H9 (cell line): Measurements from ENCODE around the gene BACH2. TPM values are rescaled to one million over a fixed set of nuclear protein-coding genes. Genes with fewer than 3 reads are reported as not detected.

Experiments used
- DNase-seq: peaks from one replicate; pipeline ENCODE4 v3.0.0-alpha.2; 2017
- H2AFZ ChIP-seq: one replicate; pipeline ENCODE4 v1.6.1; 2013; ENCODE audit warnings: mild to moderate bottlenecking, low read length, control low read depth, moderate library complexity
- H2AK5ac ChIP-seq: 2 replicates; pipeline ENCODE4 v1.6.1; 2013; ENCODE audit warnings: low read length, control low read depth, mixed read lengths; ENCODE audit not compliant: insufficient read length
- H2BK120ac ChIP-seq: one replicate; pipeline ENCODE4 v1.6.1; 2013; ENCODE audit warnings: low read depth, mild to moderate bottlenecking, low read length, control low read depth, inconsistent platforms; ENCODE audit not compliant: poor library complexity, severe bottlenecking
- H2BK12ac ChIP-seq: 2 replicates; pipeline ENCODE4 v1.6.1; 2013; ENCODE audit warnings: low read length, control low read depth, mixed read lengths, low read depth; ENCODE audit not compliant: insufficient read length
- H2BK15ac ChIP-seq: 2 replicates; pipeline ENCODE4 v1.6.1; 2013; ENCODE audit warnings: low read depth, low read length, control low read depth
- H2BK20ac ChIP-seq: one replicate; pipeline ENCODE4 v1.6.1; 2013; ENCODE audit warnings: low read depth, mild to moderate bottlenecking, low read length, control low read depth, inconsistent platforms; ENCODE audit not compliant: poor library complexity, severe bottlenecking
- H2BK5ac ChIP-seq: 2 replicates; pipeline ENCODE4 v1.6.1; 2013; ENCODE audit warnings: low read length, control low read depth, mixed read lengths; ENCODE audit not compliant: insufficient read length
- H3K14ac ChIP-seq: 2 replicates; pipeline ENCODE4 v1.6.1; 2013; ENCODE audit warnings: low read length, control low read depth; ENCODE audit not compliant: insufficient read depth
- H3K18ac ChIP-seq: 2 replicates; pipeline ENCODE4 v1.6.1; 2013; ENCODE audit warnings: low read depth, mild to moderate bottlenecking, mixed read lengths, low read length, control low read depth; ENCODE audit not compliant: insufficient read length
- H3K23ac ChIP-seq: 2 replicates; pipeline ENCODE4 v1.6.1; 2013; ENCODE audit warnings: low read length, control low read depth, mixed read lengths, low read depth; ENCODE audit not compliant: insufficient read length
- H3K23me2 ChIP-seq: 2 replicates; pipeline ENCODE4 v1.6.1; 2013; ENCODE audit warnings: low read depth, mild to moderate bottlenecking, mixed read lengths, low read length, control low read depth; ENCODE audit not compliant: insufficient read length, poor library complexity, severe bottlenecking
- H3K27ac ChIP-seq: 2 replicates; pipeline ENCODE4 v1.5.1; 2013; ENCODE audit warnings: low read length, control low read depth, mixed read lengths, low read depth; ENCODE audit not compliant: insufficient read length
- H3K27me3 ChIP-seq: 2 replicates; pipeline ENCODE4 v1.6.1; 2013; ENCODE audit warnings: low read length, control low read depth, inconsistent platforms; ENCODE audit not compliant: insufficient read depth
- H3K4ac ChIP-seq: 2 replicates; pipeline ENCODE4 v1.6.1; 2013; ENCODE audit warnings: low read depth, mild to moderate bottlenecking, control low read depth, inconsistent platforms, low read length, moderate library complexity
- H3K4me1 ChIP-seq: 2 replicates; pipeline ENCODE4 v1.6.1; 2013; ENCODE audit warnings: low read length, control low read depth, inconsistent platforms; ENCODE audit not compliant: insufficient read depth
- H3K4me2 ChIP-seq: 2 replicates; pipeline ENCODE4 v1.6.1; 2013; ENCODE audit warnings: low read length, control low read depth, mixed read lengths; ENCODE audit not compliant: insufficient read length, insufficient read depth
- H3K56ac ChIP-seq: 2 replicates; pipeline ENCODE4 v1.6.1; 2013; ENCODE audit warnings: low read depth, mild to moderate bottlenecking, mixed read lengths, low read length, control low read depth; ENCODE audit not compliant: insufficient read length
- H3K79me1 ChIP-seq: 2 replicates; pipeline ENCODE4 v1.6.1; 2013; ENCODE audit warnings: low read depth, mild to moderate bottlenecking, moderate library complexity, low read length, control low read depth, inconsistent platforms; ENCODE audit not compliant: insufficient read depth, poor library complexity, severe bottlenecking
- H3K79me2 ChIP-seq: 2 replicates; pipeline ENCODE4 v1.6.1; 2013; ENCODE audit warnings: low read length, control low read depth, inconsistent platforms; ENCODE audit not compliant: insufficient read depth
- H3K9ac ChIP-seq: 2 replicates; pipeline ENCODE4 v1.6.1; 2013; ENCODE audit warnings: low read length, control low read depth, mixed read lengths; ENCODE audit not compliant: insufficient read length; ENCODE audit errors: extremely low read depth
- H3K9me3 ChIP-seq: one replicate; pipeline ENCODE4 v1.6.1; 2013; ENCODE audit warnings: low read depth, low read length, inconsistent platforms; ENCODE audit not compliant: control insufficient read depth
- H3T11ph ChIP-seq: one replicate; pipeline ENCODE4 v1.6.1; 2013; ENCODE audit warnings: mild to moderate bottlenecking, low read length, control low read depth, inconsistent platforms
- H4K20me1 ChIP-seq: one replicate; pipeline ENCODE4 v1.6.1; 2013; ENCODE audit not compliant: control insufficient read depth, insufficient read length, insufficient read depth
- H4K5ac ChIP-seq: 2 replicates; pipeline ENCODE4 v1.6.1; 2013; ENCODE audit warnings: low read depth, mild to moderate bottlenecking, mixed read lengths, low read length, control low read depth; ENCODE audit not compliant: insufficient read length
- H4K8ac ChIP-seq: replicated peaks from 2 replicates; pipeline ENCODE4 v1.6.1; 2013; ENCODE audit warnings: low read length, control low read depth, mixed read lengths, low read depth; ENCODE audit not compliant: insufficient read length
- H4K91ac ChIP-seq: 2 replicates; pipeline ENCODE4 v1.6.1; 2013; ENCODE audit warnings: low read depth, mild to moderate bottlenecking, moderate library complexity, mixed read lengths, low read length, control low read depth; ENCODE audit not compliant: insufficient read length
- H3K27ac Mint-ChIP-seq, 3 experiments: 2 replicates in 2 of 3; 3 replicates in 1 of 3; pipeline ENCODE4 v1.8.0; 2020 to 2021; ENCODE audit warnings: mixed read lengths in 3 of 3, mild to moderate bottlenecking in 1 of 3, moderate library complexity in 1 of 3
- H3K27me3 Mint-ChIP-seq: 2 replicates; pipeline ENCODE4 v1.8.0; 2021; ENCODE audit warnings: low read depth, mild to moderate bottlenecking, moderate library complexity, mixed read lengths
- H3K36me3 Mint-ChIP-seq, 3 experiments: 2 replicates in 2 of 3; 3 replicates in 1 of 3; pipeline ENCODE4 v1.8.0; 2020 to 2021; ENCODE audit warnings: low read depth in 3 of 3, mixed read lengths in 3 of 3; ENCODE audit not compliant: insufficient read depth in 1 of 3
- H3K4me1 Mint-ChIP-seq, 2 experiments: 2 replicates each; pipeline ENCODE4 v1.8.0; 2020; ENCODE audit warnings: mixed read lengths in 2 of 2
- H3K4me3 Mint-ChIP-seq, 2 experiments: 2 replicates in 1 of 2; 3 replicates in 1 of 2; pipeline ENCODE4 v1.8.0; 2020 to 2021; ENCODE audit warnings: mild to moderate bottlenecking in 2 of 2, mixed read lengths in 2 of 2, moderate library complexity in 1 of 2
- H3K9me3 Mint-ChIP-seq, 2 experiments: 2 replicates in 1 of 2; 3 replicates in 1 of 2; pipeline ENCODE4 v1.8.0; 2020; ENCODE audit warnings: mild to moderate bottlenecking in 2 of 2, mixed read lengths in 2 of 2, moderate library complexity in 1 of 2
- CTCF ChIP-seq: fragments of 200-600 bp; sonication (generic); conservative IDR thresholded peaks from 3 replicates; pipeline ENCODE4 v1.8.0; 2021; ENCODE audit warnings: antibody characterized with exemption, mild to moderate bottlenecking
- WGBS: extraction: QIAGEN DNeasy Blood & Tissue Kit; methylation state at CpG from one replicate; pipeline ENCODE4 v1.1.7; 2013; ENCODE audit warnings: missing lambda C conversion rate, low lambda C conversion rate, mixed read lengths; ENCODE audit not compliant: insufficient read length; ENCODE audit errors: extremely low coverage; 5-methylcytosine and 5-hydroxymethylcytosine counted together
- total RNA-seq: library from RNA; stranded (reverse); gene quantifications from 2 replicates; pipeline ENCODE4 v1.2.1, GENCODE V29; 2021

BACH2 gene
- total RNA-seq, 1 experiment from 2014 or later: 2.0 TPM

GRCh38 chr6:90268178-90268577 lies 28.5 kb downstream of the BACH2 start:
- Histone ChIP-seq H3K4ac (no peak overlapping the region), H3K56ac (no peak overlapping the region), H3K9ac (no peak overlapping the region), H3K79me1 (no peaks in the 10 kb centered on the region), H3K23me2 (no peaks in the 10 kb centered on the region), H3T11ph (no peak overlapping the region), H3K23ac (no peak overlapping the region), H3K4me1 (no peaks in the 10 kb centered on the region), H3K18ac (no peak overlapping the region), H2AK5ac (no peak overlapping the region), H3K4me2 (no peak overlapping the region), H3K79me2 (no peaks in the 10 kb centered on the region), H2BK15ac (no peak overlapping the region), H2BK120ac (no peak overlapping the region), H4K91ac (no peak overlapping the region), H2AFZ (no peak overlapping the region), H3K9me3 (no peaks in the 10 kb centered on the region), H2BK5ac (no peak overlapping the region), H2BK12ac (no peak overlapping the region), H3K14ac (no peak overlapping the region), H2BK20ac (no peak overlapping the region), H4K20me1 (no peaks in the 10 kb centered on the region), H4K5ac (no peak overlapping the region), H4K8ac (no peak overlapping the region), H3K27ac (no peak overlapping the region), H3K27me3 (no peaks in the 10 kb centered on the region)
- Mint-ChIP-seq H3K27ac (no peak overlapping the region), H3K27me3 (no peaks in the 10 kb centered on the region), H3K4me1 (peaks cover 5 to 9% of the 10 kb centered on the region in 2 experiments; a peak in 3 of 4 replicates), H3K9me3 (peaks cover 0 to 4% of the 10 kb centered on the region in 2 experiments; a peak in 1 of 5 replicates), H3K4me3 (no peak overlapping the region), H3K36me3 (peaks cover 0 to 14% (median 0%) of the 10 kb centered on the region in 3 experiments; a peak in 1 of 7 replicates)
- no peak for DNase-seq
- no peak for TF ChIP-seq CTCF
- WGBS: no CpG with 5 or more reads among the region's 3 CpGs
